ENCODE data around the gene NCKAP5. TPM values are rescaled to one million over a fixed set of nuclear protein-coding genes. Genes with fewer than 3 reads are reported as not detected.

The NCKAP5 gene
- total RNA-seq, 1 donor from 2014 or later = 7.7 TPM

DNA sequence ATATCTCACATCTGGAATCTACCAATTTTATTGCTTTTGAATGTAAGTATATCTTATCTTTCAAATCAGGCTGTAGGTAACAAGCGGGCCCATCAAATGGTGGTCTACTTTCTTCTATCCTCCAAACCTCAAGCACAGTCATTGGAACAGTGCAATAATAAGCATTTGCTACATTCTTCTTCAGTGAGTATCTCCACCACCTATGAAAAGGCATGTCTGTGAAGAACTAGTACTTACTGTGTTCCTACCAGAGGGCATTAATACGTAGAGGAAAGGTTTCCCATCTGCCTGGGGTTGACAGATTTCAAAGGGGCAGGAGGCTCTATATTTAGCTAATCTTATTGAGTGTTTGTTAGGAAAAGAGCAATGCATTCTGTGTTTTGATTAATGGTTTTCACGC lies 411.1 kb downstream of the NCKAP5 start:
- H3K27ac Mint-ChIP-seq = no peak overlapping the region
- no peak overlapping the region for H3K4me3 Mint-ChIP-seq
- DNase-seq (ENCODE audit: extremely low spot score, unreplicated experiment) = no peak
- H3K27me3 Mint-ChIP-seq = no peaks in the 10 kb centered on the region
- TF ChIP-seq, protein P1, sequence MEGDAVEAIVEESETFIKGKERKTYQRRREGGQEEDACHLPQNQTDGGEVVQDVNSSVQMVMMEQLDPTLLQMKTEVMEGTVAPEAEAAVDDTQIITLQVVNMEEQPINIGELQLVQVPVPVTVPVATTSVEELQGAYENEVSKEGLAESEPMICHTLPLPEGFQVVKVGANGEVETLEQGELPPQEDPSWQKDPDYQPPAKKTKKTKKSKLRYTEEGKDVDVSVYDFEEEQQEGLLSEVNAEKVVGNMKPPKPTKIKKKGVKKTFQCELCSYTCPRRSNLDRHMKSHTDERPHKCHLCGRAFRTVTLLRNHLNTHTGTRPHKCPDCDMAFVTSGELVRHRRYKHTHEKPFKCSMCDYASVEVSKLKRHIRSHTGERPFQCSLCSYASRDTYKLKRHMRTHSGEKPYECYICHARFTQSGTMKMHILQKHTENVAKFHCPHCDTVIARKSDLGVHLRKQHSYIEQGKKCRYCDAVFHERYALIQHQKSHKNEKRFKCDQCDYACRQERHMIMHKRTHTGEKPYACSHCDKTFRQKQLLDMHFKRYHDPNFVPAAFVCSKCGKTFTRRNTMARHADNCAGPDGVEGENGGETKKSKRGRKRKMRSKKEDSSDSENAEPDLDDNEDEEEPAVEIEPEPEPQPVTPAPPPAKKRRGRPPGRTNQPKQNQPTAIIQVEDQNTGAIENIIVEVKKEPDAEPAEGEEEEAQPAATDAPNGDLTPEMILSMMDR (conservative IDR thresholded peaks at IDR 0.05) = no peak
- no peaks in the 10 kb centered on the region for H3K4me1 Mint-ChIP-seq (ENCODE audit: unreplicated experiment)
- no peaks in the 10 kb centered on the region for H3K36me3 Mint-ChIP-seq
- no peaks in the 10 kb centered on the region for H3K9me3 Mint-ChIP-seq

DNA sequence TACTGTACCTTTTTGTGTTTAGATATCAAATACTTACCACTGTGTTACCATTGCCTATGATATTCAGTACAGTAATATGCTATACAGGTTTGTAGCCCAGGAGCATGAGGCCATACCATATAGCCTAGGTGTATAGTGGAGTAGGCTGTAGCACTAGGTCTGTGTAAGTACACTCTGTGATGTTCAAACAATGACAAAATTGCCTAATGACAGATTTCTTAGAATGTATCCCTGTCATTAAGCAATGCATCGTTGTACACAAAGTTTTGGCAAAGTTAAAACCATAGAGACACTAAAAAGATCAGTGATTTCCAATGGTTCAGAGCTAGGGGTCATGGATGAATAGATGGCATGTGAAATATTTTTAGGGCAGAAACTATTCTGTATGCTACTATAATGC lies 415.5 kb downstream of the NCKAP5 start:
- H3K36me3 Mint-ChIP-seq = no peaks in the 10 kb centered on the region
- H3K4me1 Mint-ChIP-seq (ENCODE audit: unreplicated experiment) = no peaks in the 10 kb centered on the region
- no peak overlapping the region for H3K27ac Mint-ChIP-seq
- H3K4me3 Mint-ChIP-seq = no peak overlapping the region
- no peak for DNase-seq (ENCODE audit: extremely low spot score, unreplicated experiment)
- TF ChIP-seq, protein P1 (conservative IDR thresholded peaks at IDR 0.05) = no peak
- H3K27me3 Mint-ChIP-seq = no peaks in the 10 kb centered on the region
- H3K9me3 Mint-ChIP-seq = peaks cover 4% of the 10 kb centered on the region

- Mint-ChIP-seq H3K27me3 (no peaks in the 10 kb centered on the region), H3K27ac (no peak overlapping the region), H3K9me3 (peaks cover 4% of the 10 kb centered on the region), H3K4me1 (ENCODE audit: unreplicated experiment) (no peaks in the 10 kb centered on the region), H3K36me3 (no peaks in the 10 kb centered on the region), H3K4me3 (no peak overlapping the region)
- TF ChIP-seq, protein P1 (conservative IDR thresholded peaks at IDR 0.05) = no peak
- DNase-seq (ENCODE audit: extremely low spot score, unreplicated experiment) = no peak
Measured at GRCh38 chr2:133148187-133148586, 420.1 kb downstream of the NCKAP5 start.

- Mint-ChIP-seq H3K27ac (no peak overlapping the region), H3K36me3 (no peaks in the 10 kb centered on the region), H3K4me1 (ENCODE audit: unreplicated experiment) (no peaks in the 10 kb centered on the region), H3K4me3 (no peak overlapping the region), H3K27me3 (no peaks in the 10 kb centered on the region), H3K9me3 (peaks cover 4% of the 10 kb centered on the region)
- TF ChIP-seq, protein P1 (conservative IDR thresholded peaks at IDR 0.05) = no peak
- DNase-seq (ENCODE audit: extremely low spot score, unreplicated experiment) = no peak
Measured at GRCh38 chr2:133146893-133147292, 421.4 kb downstream of the NCKAP5 start.

GRCh38 chr2:133143645-133144044 lies 424.6 kb downstream of the NCKAP5 start:
- Mint-ChIP-seq H3K27me3 (no peaks in the 10 kb centered on the region), H3K27ac (no peak overlapping the region), H3K4me3 (no peak overlapping the region), H3K36me3 (no peaks in the 10 kb centered on the region), H3K4me1 (ENCODE audit: unreplicated experiment) (peaks cover 8% of the 10 kb centered on the region), H3K9me3 (no peaks in the 10 kb centered on the region)
- DNase-seq (ENCODE audit: extremely low spot score, unreplicated experiment) = no peak
- TF ChIP-seq, protein P1 (conservative IDR thresholded peaks at IDR 0.05) = no peak

GRCh38 chr2:133142087-133142486 lies 426.2 kb downstream of the NCKAP5 start:
- no peak for DNase-seq (ENCODE audit: extremely low spot score, unreplicated experiment)

More at GRCh38 chr2:133142087-133142486, 426.2 kb downstream of the NCKAP5 start:
- H3K4me3 Mint-ChIP-seq = no peak overlapping the region
- no peaks in the 10 kb centered on the region for H3K36me3 Mint-ChIP-seq
- peaks cover 8% of the 10 kb centered on the region for H3K4me1 Mint-ChIP-seq (ENCODE audit: unreplicated experiment)
- TF ChIP-seq, protein P1 (conservative IDR thresholded peaks at IDR 0.05) = no peak
- no peaks in the 10 kb centered on the region for H3K27me3 Mint-ChIP-seq
- no peak overlapping the region for H3K27ac Mint-ChIP-seq
- no peaks in the 10 kb centered on the region for H3K9me3 Mint-ChIP-seq
